GM23338 (cell line): ENCODE measurements around the gene ZGPAT.

Source experiments
- CREB1 ChIP-seq: fragments of 250-450 bp; sonication (Bioruptor Pico); IDR thresholded peaks from 2 replicates; pipeline ENCODE4 v1.5.0; 2020; ENCODE audit warnings: low read depth, mild to moderate bottlenecking, moderate library complexity
- CTCF ChIP-seq, 2 experiments: fragments of 200-600 bp in 1 of 2; sonication (generic) in 1 of 2; conservative IDR thresholded peaks; 2 replicates each; pipeline versions ENCODE4 v1.5.1 to v1.6.1; 2016 to 2017; ENCODE audit warnings: antibody characterized with exemption in 2 of 2, low read depth in 2 of 2, mild to moderate bottlenecking in 2 of 2, moderate library complexity in 1 of 2
- ETS1 ChIP-seq: IDR thresholded peaks from 2 replicates; pipeline ENCODE4 v1.6.1; 2016; ENCODE audit warnings: antibody characterized with exemption
- EZH2 ChIP-seq: fragments of 200-600 bp; sonication (generic); IDR thresholded peaks from one replicate; pipeline ENCODE4 v1.8.0; 2017; ENCODE audit warnings: antibody characterized with exemption, mild to moderate bottlenecking, low read depth; ENCODE audit not compliant: unreplicated experiment
- EZH2phosphoT487 ChIP-seq: fragments of 200-600 bp; sonication (generic); IDR thresholded peaks from one replicate; pipeline ENCODE4 v1.8.1; 2018; ENCODE audit warnings: antibody characterized with exemption; ENCODE audit not compliant: unreplicated experiment
- JUNB ChIP-seq: IDR thresholded peaks from one replicate; pipeline ENCODE4 v1.6.1; 2016; ENCODE audit warnings: antibody characterized with exemption; ENCODE audit not compliant: unreplicated experiment
- NANOG ChIP-seq: IDR thresholded peaks from 2 replicates; pipeline ENCODE4 v1.6.1; 2016; ENCODE audit warnings: antibody characterized with exemption, borderline replicate concordance
- POLR2AphosphoS5 ChIP-seq: IDR thresholded peaks from 2 replicates; pipeline ENCODE4 v1.6.1; 2016; ENCODE audit warnings: antibody characterized with exemption, low read depth
- STAT1 ChIP-seq: IDR thresholded peaks from one replicate; pipeline ENCODE4 v1.6.1; 2016; ENCODE audit warnings: antibody characterized with exemption; ENCODE audit not compliant: unreplicated experiment
- TF ChIP-seq, protein P1 (sequence below): IDR thresholded peaks from one replicate; pipeline ENCODE4 v1.6.1; 2018; ENCODE audit warnings: antibody characterized with exemption; ENCODE audit not compliant: unreplicated experiment

DNA sequence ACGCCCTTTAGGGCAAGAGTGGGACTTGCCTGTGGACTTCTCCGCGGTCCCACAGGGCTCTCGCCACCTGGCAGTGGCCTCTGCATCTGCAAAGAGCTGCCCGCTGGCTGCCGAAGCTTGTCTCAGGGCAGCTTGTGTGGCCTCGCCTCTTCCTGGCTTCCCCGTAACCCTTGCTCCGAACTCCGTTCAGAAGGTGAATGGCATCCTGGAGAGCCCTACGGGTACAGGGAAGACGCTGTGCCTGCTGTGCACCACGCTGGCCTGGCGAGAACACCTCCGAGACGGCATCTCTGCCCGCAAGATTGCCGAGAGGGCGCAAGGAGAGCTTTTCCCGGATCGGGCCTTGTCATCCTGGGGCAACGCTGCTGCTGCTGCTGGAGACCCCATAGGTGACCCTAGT, 46.7 kb upstream of the ZGPAT start:
- no peak for TF ChIP-seq CTCF (conservative IDR thresholded peaks at IDR 0.05; ENCODE audit: low read depth in 2 of 2)
- no peak for TF ChIP-seq CREB1 (CRISPR knock-in tag)
- no peak for TF ChIP-seq POLR2AphosphoS5
- no peak for TF ChIP-seq STAT1
- TF ChIP-seq EZH2phosphoT487 = no peak
- no peak for TF ChIP-seq ETS1
- TF ChIP-seq EZH2 = no peak
- TF ChIP-seq, protein P1, sequence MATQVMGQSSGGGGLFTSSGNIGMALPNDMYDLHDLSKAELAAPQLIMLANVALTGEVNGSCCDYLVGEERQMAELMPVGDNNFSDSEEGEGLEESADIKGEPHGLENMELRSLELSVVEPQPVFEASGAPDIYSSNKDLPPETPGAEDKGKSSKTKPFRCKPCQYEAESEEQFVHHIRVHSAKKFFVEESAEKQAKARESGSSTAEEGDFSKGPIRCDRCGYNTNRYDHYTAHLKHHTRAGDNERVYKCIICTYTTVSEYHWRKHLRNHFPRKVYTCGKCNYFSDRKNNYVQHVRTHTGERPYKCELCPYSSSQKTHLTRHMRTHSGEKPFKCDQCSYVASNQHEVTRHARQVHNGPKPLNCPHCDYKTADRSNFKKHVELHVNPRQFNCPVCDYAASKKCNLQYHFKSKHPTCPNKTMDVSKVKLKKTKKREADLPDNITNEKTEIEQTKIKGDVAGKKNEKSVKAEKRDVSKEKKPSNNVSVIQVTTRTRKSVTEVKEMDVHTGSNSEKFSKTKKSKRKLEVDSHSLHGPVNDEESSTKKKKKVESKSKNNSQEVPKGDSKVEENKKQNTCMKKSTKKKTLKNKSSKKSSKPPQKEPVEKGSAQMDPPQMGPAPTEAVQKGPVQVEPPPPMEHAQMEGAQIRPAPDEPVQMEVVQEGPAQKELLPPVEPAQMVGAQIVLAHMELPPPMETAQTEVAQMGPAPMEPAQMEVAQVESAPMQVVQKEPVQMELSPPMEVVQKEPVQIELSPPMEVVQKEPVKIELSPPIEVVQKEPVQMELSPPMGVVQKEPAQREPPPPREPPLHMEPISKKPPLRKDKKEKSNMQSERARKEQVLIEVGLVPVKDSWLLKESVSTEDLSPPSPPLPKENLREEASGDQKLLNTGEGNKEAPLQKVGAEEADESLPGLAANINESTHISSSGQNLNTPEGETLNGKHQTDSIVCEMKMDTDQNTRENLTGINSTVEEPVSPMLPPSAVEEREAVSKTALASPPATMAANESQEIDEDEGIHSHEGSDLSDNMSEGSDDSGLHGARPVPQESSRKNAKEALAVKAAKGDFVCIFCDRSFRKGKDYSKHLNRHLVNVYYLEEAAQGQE = no peak
- no peak for TF ChIP-seq JUNB
- no peak for TF ChIP-seq NANOG
